Caco-2 (cell line): Measurements from ENCODE around the gene ZNF664. TPM values are rescaled to one million over a fixed set of nuclear protein-coding genes. Genes with fewer than 3 reads are reported as not detected.
A peak's percentile ranks its signal among the peaks of the same experiment; 100 is the strongest.

Experiments used
- BruUV-seq: library from RNA; stranded (reverse); fragments of 400-500 nt; replicated peaks from 2 replicates; lab custom pipeline; 2021; lab: Mats Ljungman, UMichigan
- CTCF ChIA-PET: fragments of 300-600 bp; sonication (Branson Sonifier 250); formaldehyde crosslinking; loops from one replicate; lab custom pipeline; 2022; ENCODE audit warnings: antibody characterized with exemption; lab: Charles Lee
- POLR2A ChIA-PET: fragments of 300-600 bp; sonication (Branson Sonifier 250); formaldehyde crosslinking; loops from one replicate; lab custom pipeline; 2022; ENCODE audit warnings: antibody characterized with exemption; lab: Charles Lee
- DNase-seq, 2 experiments: peaks; one replicate each; pipeline versions ENCODE4 v3.0.0 to v3.0.0-alpha.2; 2020 to 2022
- H3K27me3 ChIP-seq: replicated peaks from 2 replicates; pipeline ENCODE4 v1.6.0; 2011; ENCODE audit warnings: low read length; ENCODE audit not compliant: control insufficient read depth, insufficient read depth
- H3K36me3 ChIP-seq: 2 replicates; pipeline ENCODE4 v1.5.1; 2011; ENCODE audit warnings: low read length; ENCODE audit not compliant: control insufficient read depth, insufficient read depth
- H3K4me1 ChIP-seq: fragments of 250-450 bp; sonication (Bioruptor Pico); 2 replicates; pipeline ENCODE4 v1.5.1; 2020; ENCODE audit warnings: mild to moderate bottlenecking
- H3K4me3 ChIP-seq: 2 replicates; pipeline ENCODE4 v1.5.1; 2011; ENCODE audit warnings: low read depth, mild to moderate bottlenecking, control low read depth, low read length
- H3K9me3 ChIP-seq: fragments of 250-450 bp; sonication (Bioruptor Pico); 2 replicates; pipeline ENCODE4 v1.5.1; 2020; ENCODE audit warnings: mild to moderate bottlenecking, moderate library complexity
- H3K27ac Mint-ChIP-seq: one replicate; pipeline ENCODE4 v1.8.0; 2022; ENCODE audit warnings: mixed read lengths; ENCODE audit not compliant: unreplicated experiment
- H3K27me3 Mint-ChIP-seq: one replicate; pipeline ENCODE4 v1.8.0; 2022; ENCODE audit warnings: mixed read lengths; ENCODE audit not compliant: insufficient read depth, unreplicated experiment
- H3K36me3 Mint-ChIP-seq: one replicate; pipeline ENCODE4 v1.8.0; 2022; ENCODE audit warnings: mild to moderate bottlenecking, mixed read lengths; ENCODE audit not compliant: insufficient read depth, unreplicated experiment
- H3K4me1 Mint-ChIP-seq: one replicate; pipeline ENCODE4 v1.8.0; 2022; ENCODE audit warnings: low read depth, mixed read lengths; ENCODE audit not compliant: unreplicated experiment
- H3K4me3 Mint-ChIP-seq: one replicate; pipeline ENCODE4 v1.8.0; 2022; ENCODE audit warnings: mild to moderate bottlenecking, moderate library complexity, mixed read lengths; ENCODE audit not compliant: unreplicated experiment
- H3K9me3 Mint-ChIP-seq: one replicate; pipeline ENCODE4 v1.8.0; 2022; ENCODE audit warnings: mixed read lengths; ENCODE audit not compliant: unreplicated experiment
- intact Hi-C: fragments of 100-400 bp; cut with micrococcal nuclease; formaldehyde crosslinking; loops from one replicate; pipeline ENCODE4 v1.10.0; 2022; ENCODE audit not compliant: unreplicated experiment
- total RNA-seq: library from RNA; stranded (reverse); gene quantifications from 2 replicates; pipeline ENCODE4 v1.2.3, GENCODE V29; 2022
- TF ChIP-seq, protein P1 (sequence below), 2 experiments: fragments of 200-600 bp in 1 of 2; IDR thresholded peaks; 1 replicate in 1 of 2; 2 replicates in 1 of 2; pipeline versions ENCODE4 v1.5.1 to v1.8.0; 2011 to 2022; ENCODE audit warnings: antibody characterized with exemption in 1 of 2, control low read depth in 1 of 2, inconsistent platforms in 1 of 2, low read depth in 1 of 2, low read length in 1 of 2, mild to moderate bottlenecking in 1 of 2, moderate library complexity in 1 of 2; ENCODE audit not compliant: insufficient read depth in 1 of 2, severe bottlenecking in 1 of 2, unreplicated experiment in 1 of 2

Gene ZNF664
- total RNA-seq, 1 experiment from 2014 or later: 117 TPM

DNA sequence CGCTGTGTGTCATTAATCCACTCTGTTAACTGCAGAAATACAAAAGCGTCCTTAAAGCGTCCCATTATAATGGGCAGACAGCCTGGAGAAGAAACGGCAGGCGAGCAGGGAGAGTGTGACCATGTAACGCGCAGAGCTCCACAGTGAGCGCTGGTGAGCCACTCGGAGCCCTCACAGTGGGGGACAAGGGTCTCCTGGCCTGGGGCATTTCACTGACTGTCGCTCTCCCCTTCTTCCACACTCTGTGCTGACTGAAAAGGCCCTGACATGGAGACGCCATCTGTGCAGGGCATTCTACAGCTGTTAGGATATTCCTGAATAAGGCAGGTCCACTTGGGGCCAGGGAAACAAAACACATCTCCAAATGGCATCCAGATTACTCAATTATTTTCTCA lies 24.6 kb upstream of the ZNF664 start:
- Mint-ChIP-seq H3K36me3 (no peaks in the 10 kb centered on the region), H3K4me3 (no peak overlapping the region), H3K4me1 (no peaks in the 10 kb centered on the region), H3K27ac (no peak overlapping the region), H3K27me3 (no peaks in the 10 kb centered on the region), H3K9me3 (no peaks in the 10 kb centered on the region)
- intact Hi-C loops: no loop called here
- BruUV-seq: no TSS peak
- Histone ChIP-seq H3K4me1 (peaks cover 12% of the 10 kb centered on the region), H3K9me3 (no peaks in the 10 kb centered on the region), H3K4me3 (no peak overlapping the region), H3K36me3 (no peaks in the 10 kb centered on the region), H3K27me3 (no peaks in the 10 kb centered on the region)
- DNase-seq: no peak
- ChIA-PET POLR2A (no interaction called here), CTCF (interaction anchor here (0.6 kb wide), 1 partner anchor 231 kb away, joined by 3 read pairs; no protein-coding TSS in a partner anchor)
- TF ChIP-seq, protein P1, sequence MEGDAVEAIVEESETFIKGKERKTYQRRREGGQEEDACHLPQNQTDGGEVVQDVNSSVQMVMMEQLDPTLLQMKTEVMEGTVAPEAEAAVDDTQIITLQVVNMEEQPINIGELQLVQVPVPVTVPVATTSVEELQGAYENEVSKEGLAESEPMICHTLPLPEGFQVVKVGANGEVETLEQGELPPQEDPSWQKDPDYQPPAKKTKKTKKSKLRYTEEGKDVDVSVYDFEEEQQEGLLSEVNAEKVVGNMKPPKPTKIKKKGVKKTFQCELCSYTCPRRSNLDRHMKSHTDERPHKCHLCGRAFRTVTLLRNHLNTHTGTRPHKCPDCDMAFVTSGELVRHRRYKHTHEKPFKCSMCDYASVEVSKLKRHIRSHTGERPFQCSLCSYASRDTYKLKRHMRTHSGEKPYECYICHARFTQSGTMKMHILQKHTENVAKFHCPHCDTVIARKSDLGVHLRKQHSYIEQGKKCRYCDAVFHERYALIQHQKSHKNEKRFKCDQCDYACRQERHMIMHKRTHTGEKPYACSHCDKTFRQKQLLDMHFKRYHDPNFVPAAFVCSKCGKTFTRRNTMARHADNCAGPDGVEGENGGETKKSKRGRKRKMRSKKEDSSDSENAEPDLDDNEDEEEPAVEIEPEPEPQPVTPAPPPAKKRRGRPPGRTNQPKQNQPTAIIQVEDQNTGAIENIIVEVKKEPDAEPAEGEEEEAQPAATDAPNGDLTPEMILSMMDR (IDR thresholded peaks at IDR 0.05; ENCODE audit: insufficient read depth in 1 of 2, low read depth in 1 of 2, low read length in 1 of 2, severe bottlenecking in 1 of 2, unreplicated experiment in 1 of 2): no peak

DNA sequence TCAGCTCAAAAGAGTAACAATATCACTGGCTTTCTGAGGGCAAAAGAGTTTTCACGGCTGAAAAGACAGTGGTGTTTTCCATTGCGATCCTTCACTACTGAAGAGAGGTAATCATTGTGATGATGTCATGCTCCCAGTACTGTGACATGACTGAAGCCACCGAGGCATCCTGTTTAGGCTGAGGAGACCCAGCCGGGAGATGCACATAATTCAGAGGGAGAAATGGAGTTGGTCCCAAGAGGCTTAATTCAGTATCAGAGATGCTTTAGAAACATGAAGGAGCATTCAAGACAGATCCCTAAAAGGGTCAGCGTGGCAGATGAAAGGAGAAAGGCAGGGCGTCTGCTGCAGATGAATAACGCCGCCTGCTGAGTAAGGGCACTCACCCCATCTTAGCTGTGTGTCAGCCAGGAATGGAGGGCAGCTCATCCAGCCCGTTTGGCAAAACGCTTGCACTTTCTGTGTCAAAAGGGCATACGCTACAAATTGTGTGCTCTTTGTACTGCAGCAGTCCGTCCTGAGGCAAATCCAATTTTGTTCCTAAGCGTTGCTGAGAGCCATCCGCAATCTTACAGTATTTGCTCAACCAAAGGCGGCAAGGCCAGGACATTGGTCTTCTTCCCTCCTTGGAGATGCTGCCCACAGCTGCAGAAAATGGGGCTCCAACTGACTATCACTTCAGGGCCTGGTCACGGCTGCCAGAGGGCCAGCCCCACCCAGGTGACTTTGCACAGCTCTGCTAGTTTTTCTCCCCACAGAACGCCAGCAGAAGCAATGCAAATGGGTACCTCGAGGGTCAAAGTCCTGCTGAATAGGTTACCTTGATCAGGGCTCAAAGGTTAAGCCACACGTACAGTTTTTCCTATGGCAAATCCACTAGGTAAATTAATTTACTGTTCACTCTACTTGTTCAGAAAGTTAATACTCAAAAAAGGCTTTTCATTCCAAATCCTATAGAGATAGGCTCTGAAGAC lies 23.9 kb upstream of the ZNF664 start:
- no TSS peak for BruUV-seq
- Histone ChIP-seq H3K4me3 (no peak overlapping the region), H3K4me1 (peaks cover 12% of the 10 kb centered on the region), H3K36me3 (no peaks in the 10 kb centered on the region), H3K9me3 (no peaks in the 10 kb centered on the region), H3K27me3 (no peaks in the 10 kb centered on the region)
- ChIA-PET POLR2A (no interaction called here), CTCF (interaction anchor here (0.6 kb wide), 1 partner anchor 231 kb away, joined by 3 read pairs; no protein-coding TSS in a partner anchor)
- H3K27me3 Mint-ChIP-seq: no peaks in the 10 kb centered on the region
- no peak overlapping the region for H3K27ac Mint-ChIP-seq
- no peaks in the 10 kb centered on the region for H3K9me3 Mint-ChIP-seq
- H3K4me3 Mint-ChIP-seq: no peak overlapping the region
- H3K4me1 Mint-ChIP-seq: no peaks in the 10 kb centered on the region
- H3K36me3 Mint-ChIP-seq: no peaks in the 10 kb centered on the region
- TF ChIP-seq, protein P1 (IDR thresholded peaks at IDR 0.05; ENCODE audit: insufficient read depth in 1 of 2, low read depth in 1 of 2, low read length in 1 of 2, severe bottlenecking in 1 of 2, unreplicated experiment in 1 of 2): no peak
- peak in 1 of 2 experiments; percentile 11 for DNase-seq
- intact Hi-C loops: no loop called here

DNA sequence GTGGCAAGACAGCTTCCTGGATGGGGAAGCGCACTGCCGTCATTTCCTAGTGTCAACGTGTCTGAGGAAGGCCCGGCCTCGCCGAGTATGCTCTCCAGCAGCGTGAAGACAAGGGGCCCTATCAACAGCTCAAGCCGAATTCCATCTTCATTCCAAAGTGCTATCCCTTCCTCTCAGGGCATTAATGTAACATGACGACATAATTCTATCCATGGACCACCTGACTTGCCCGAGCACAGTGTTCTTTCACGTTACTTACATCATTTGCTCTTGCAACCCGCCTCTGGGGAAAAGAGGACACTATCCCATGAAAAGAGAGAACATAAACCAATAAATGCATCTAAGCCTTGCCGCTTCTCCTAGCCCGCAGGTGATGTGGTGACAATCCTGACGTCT lies 23.2 kb upstream of the ZNF664 start:
- no peaks in the 10 kb centered on the region for H3K27me3 Mint-ChIP-seq
- intact Hi-C loops: no loop called here
- H3K4me1 Mint-ChIP-seq: no peaks in the 10 kb centered on the region
- Histone ChIP-seq H3K27me3 (no peaks in the 10 kb centered on the region), H3K4me3 (no peak overlapping the region), H3K9me3 (no peaks in the 10 kb centered on the region), H3K36me3 (no peaks in the 10 kb centered on the region), H3K4me1 (peaks cover 12% of the 10 kb centered on the region)
- DNase-seq: no peak
- POLR2A ChIA-PET: no interaction called here
- TF ChIP-seq, protein P1 (IDR thresholded peaks at IDR 0.05; ENCODE audit: insufficient read depth in 1 of 2, low read depth in 1 of 2, low read length in 1 of 2, severe bottlenecking in 1 of 2, unreplicated experiment in 1 of 2): no peak
- H3K9me3 Mint-ChIP-seq: no peaks in the 10 kb centered on the region
- H3K27ac Mint-ChIP-seq: no peak overlapping the region
- CTCF ChIA-PET: no interaction called here
- no TSS peak for BruUV-seq
- no peaks in the 10 kb centered on the region for H3K36me3 Mint-ChIP-seq
- no peak overlapping the region for H3K4me3 Mint-ChIP-seq
